IMR-90 (cell line): ENCODE results near the gene FARS2. TPM values are rescaled to one million over a fixed set of nuclear protein-coding genes. Genes with fewer than 3 reads are reported as not detected.
A peak's percentile ranks its signal among the peaks of the same experiment; 100 is the strongest.

Experiments used
- ATAC-seq: fragments of 200-7000 bp; cut with Tn5 transposase; 2 replicates; pipeline ENCODE4 v1.9.1; 2020; ENCODE audit warnings: low read depth, mild to moderate bottlenecking, moderate library complexity
- BruUV-seq: library from RNA; stranded (reverse); fragments of 400-500 nt; replicated peaks from 2 replicates; lab custom pipeline; 2021; lab: Mats Ljungman, UMichigan
- CTCF ChIA-PET: fragments of 300-600 bp; formaldehyde crosslinking; extraction: SDS; loops from one replicate; lab custom pipeline; 2021; ENCODE audit warnings: antibody characterized with exemption; lab: Yijun Ruan, JAX
- POLR2A ChIA-PET: fragments of 300-600 bp; sonication (Branson Sonifier 250); formaldehyde crosslinking; loops from one replicate; lab custom pipeline; 2022; ENCODE audit warnings: antibody characterized with exemption; ENCODE audit not compliant: unreplicated experiment; lab: Charles Lee
- DNase-seq: peaks from one replicate; pipeline ENCODE4 v3.0.0; 2013
- H2AFZ ChIP-seq: replicated peaks from 2 replicates; pipeline ENCODE3; 2013; ENCODE audit warnings: low read length, mild to moderate bottlenecking; ENCODE audit not compliant: poor library complexity
- H2AK5ac ChIP-seq: 2 replicates; pipeline ENCODE4 v1.6.1; 2013; ENCODE audit warnings: low read depth, low read length, inconsistent platforms
- H2AK9ac ChIP-seq: replicated peaks from 2 replicates; pipeline ENCODE3; 2013; ENCODE audit warnings: mild to moderate bottlenecking, low read depth, low read length, moderate library complexity; ENCODE audit not compliant: poor library complexity
- H2BK120ac ChIP-seq: 2 replicates; pipeline ENCODE4 v1.6.1; 2013; ENCODE audit warnings: low read depth, low read length, inconsistent platforms
- H2BK15ac ChIP-seq: 3 replicates; pipeline ENCODE4 v1.6.1; 2013; ENCODE audit warnings: low read depth, low read length, inconsistent platforms
- H2BK20ac ChIP-seq: 2 replicates; pipeline ENCODE4 v1.6.1; 2013; ENCODE audit warnings: low read depth, mild to moderate bottlenecking, inconsistent platforms, low read length, moderate library complexity
- H2BK5ac ChIP-seq: 2 replicates; pipeline ENCODE4 v1.6.1; 2013; ENCODE audit warnings: mild to moderate bottlenecking, low read depth, low read length, inconsistent platforms; ENCODE audit not compliant: poor library complexity, severe bottlenecking
- H3K14ac ChIP-seq: replicated peaks from 2 replicates; pipeline ENCODE4 v1.6.1; 2013; ENCODE audit warnings: low read depth, low read length, inconsistent platforms
- H3K18ac ChIP-seq: 2 replicates; pipeline ENCODE4 v1.6.1; 2013; ENCODE audit warnings: low read depth, low read length, control low read depth
- H3K23ac ChIP-seq: 2 replicates; pipeline ENCODE4 v1.6.1; 2013; ENCODE audit warnings: low read depth, low read length, inconsistent platforms
- H3K27ac ChIP-seq: 2 replicates; pipeline ENCODE4 v1.5.1; 2013; ENCODE audit warnings: mild to moderate bottlenecking, control low read depth, low read length; ENCODE audit not compliant: insufficient read depth
- H3K27me3 ChIP-seq: 2 replicates; pipeline ENCODE4 v1.6.1; 2013; ENCODE audit warnings: low read length; ENCODE audit not compliant: control insufficient read depth, insufficient read depth
- H3K36me3 ChIP-seq: 2 replicates; pipeline ENCODE4 v1.6.1; 2013; ENCODE audit warnings: low read length, mixed read lengths; ENCODE audit not compliant: control insufficient read depth, insufficient read depth
- H3K4ac ChIP-seq: 2 replicates; pipeline ENCODE4 v1.6.1; 2013; ENCODE audit warnings: low read depth, low read length, inconsistent platforms
- H3K4me1 ChIP-seq: 2 replicates; pipeline ENCODE4 v1.6.1; 2013; ENCODE audit warnings: low read length, mixed read lengths; ENCODE audit not compliant: control insufficient read depth, insufficient read depth
- H3K4me2 ChIP-seq: 2 replicates; pipeline ENCODE4 v1.6.1; 2013; ENCODE audit warnings: low read depth, mild to moderate bottlenecking, control low read depth, low read length, moderate library complexity
- H3K4me3 ChIP-seq: 2 replicates; pipeline ENCODE4 v1.5.1; 2013; ENCODE audit warnings: low read depth, mild to moderate bottlenecking, control low read depth, low read length, moderate library complexity; ENCODE audit not compliant: insufficient read depth
- H3K56ac ChIP-seq: 2 replicates; pipeline ENCODE4 v1.6.1; 2013; ENCODE audit warnings: low read length, inconsistent platforms; ENCODE audit not compliant: insufficient read depth; ENCODE audit errors: extremely low read depth
- H3K79me1 ChIP-seq, 2 experiments: 2 replicates each; pipeline ENCODE4 v1.6.1; 2013; ENCODE audit warnings: low read length in 2 of 2, inconsistent platforms in 1 of 2, low read depth in 1 of 2
- H3K9ac ChIP-seq: 2 replicates; pipeline ENCODE4 v1.6.1; 2013; ENCODE audit warnings: low read depth, low read length, control low read depth
- H3K9me1 ChIP-seq: 2 replicates; pipeline ENCODE4 v1.6.1; 2013; ENCODE audit warnings: low read length, inconsistent platforms; ENCODE audit not compliant: insufficient read depth
- H3K9me3 ChIP-seq: 2 replicates; pipeline ENCODE4 v1.6.1; 2013; ENCODE audit warnings: low read length; ENCODE audit not compliant: control insufficient read depth, insufficient read depth
- H4K20me1 ChIP-seq: 2 replicates; pipeline ENCODE4 v1.6.1; 2013; ENCODE audit warnings: low read length, inconsistent platforms; ENCODE audit not compliant: insufficient read depth
- H4K5ac ChIP-seq: 2 replicates; pipeline ENCODE4 v1.6.1; 2013; ENCODE audit warnings: mild to moderate bottlenecking, low read depth, low read length, control low read depth
- H4K8ac ChIP-seq, 2 experiments: 2 replicates each; pipeline ENCODE4 v1.6.1; 2013; ENCODE audit warnings: low read depth in 2 of 2, low read length in 2 of 2, control low read depth in 1 of 2, inconsistent platforms in 1 of 2
- H4K91ac ChIP-seq: 2 replicates; pipeline ENCODE4 v1.6.1; 2013; ENCODE audit warnings: low read depth, low read length, inconsistent platforms; ENCODE audit not compliant: insufficient read depth
- BHLHE40 ChIP-seq: fragments of 150-350 bp; IDR thresholded peaks from 2 replicates; pipeline ENCODE4 v1.6.1; 2016; ENCODE audit warnings: mild to moderate bottlenecking, low read depth, low read length
- CEBPB ChIP-seq: IDR thresholded peaks from 2 replicates; pipeline ENCODE4 v1.6.1; 2012; ENCODE audit warnings: low read depth, low read length, improper control_type of control experiment
- CHD1 ChIP-seq: IDR thresholded peaks from 2 replicates; pipeline ENCODE4 v1.6.1; 2012; ENCODE audit warnings: low read depth, low read length, improper control_type of control experiment
- CTCF ChIP-seq: conservative IDR thresholded peaks from 2 replicates; pipeline ENCODE4 v1.5.1; 2012; ENCODE audit warnings: mild to moderate bottlenecking, low read depth, low read length, improper control_type of control experiment
- ELK1 ChIP-seq: fragments of 150-350 bp; IDR thresholded peaks from 2 replicates; pipeline ENCODE4 v1.6.1; 2016; ENCODE audit warnings: low read depth, mild to moderate bottlenecking, low read length, moderate library complexity, borderline replicate concordance
- FOS ChIP-seq: fragments of 150-350 bp; IDR thresholded peaks from 2 replicates; pipeline ENCODE4 v1.6.1; 2016; ENCODE audit warnings: low read depth, low read length
- MAFK ChIP-seq: IDR thresholded peaks from 2 replicates; pipeline ENCODE4 v1.6.1; 2012; ENCODE audit warnings: low read depth, low read length, improper control_type of control experiment
- MAZ ChIP-seq: IDR thresholded peaks from 2 replicates; pipeline ENCODE4 v1.6.1; 2012; ENCODE audit warnings: low read depth, mild to moderate bottlenecking, low read length, improper control_type of control experiment, moderate library complexity, borderline replicate concordance
- MXI1 ChIP-seq: IDR thresholded peaks from 2 replicates; pipeline ENCODE4 v1.6.1; 2012; ENCODE audit warnings: low read depth, mild to moderate bottlenecking, low read length, moderate library complexity, borderline replicate concordance
- NFE2L2 ChIP-seq: fragments of 150-350 bp; IDR thresholded peaks from 2 replicates; pipeline ENCODE4 v1.6.1; 2016; ENCODE audit warnings: low read depth, mild to moderate bottlenecking, low read length
- POLR2A ChIP-seq: IDR thresholded peaks from 2 replicates; pipeline ENCODE4 v1.6.1; 2012; ENCODE audit warnings: mild to moderate bottlenecking, low read depth, low read length
- RAD21 ChIP-seq: IDR thresholded peaks from 2 replicates; pipeline ENCODE4 v1.6.1; 2012; ENCODE audit warnings: low read length, improper control_type of control experiment
- RCOR1 ChIP-seq: IDR thresholded peaks from 2 replicates; pipeline ENCODE4 v1.6.1; 2012; ENCODE audit warnings: mild to moderate bottlenecking, low read length, improper control_type of control experiment; ENCODE audit not compliant: insufficient replicate concordance
- RFX5 ChIP-seq: IDR thresholded peaks from 2 replicates; pipeline ENCODE4 v1.8.0; 2012; ENCODE audit warnings: low read depth, mild to moderate bottlenecking, low read length, moderate library complexity
- SMC3 ChIP-seq: fragments of 150-350 bp; IDR thresholded peaks from 2 replicates; pipeline ENCODE4 v1.6.1; 2016; ENCODE audit warnings: low read depth, mild to moderate bottlenecking, antibody characterized with exemption, low read length, moderate library complexity
- USF2 ChIP-seq: fragments of 150-350 bp; IDR thresholded peaks from 2 replicates; pipeline ENCODE4 v1.6.1; 2017; ENCODE audit warnings: mild to moderate bottlenecking, antibody characterized with exemption, low read length, low read depth
- WGBS, 2 experiments: methylation state at CpG; one replicate each; pipeline versions ENCODE4 v1.1.5 to v1.1.7; 2013; ENCODE audit warnings: missing lambda C conversion rate in 2 of 2; ENCODE audit not compliant: insufficient read length in 1 of 2; ENCODE audit errors: extremely low coverage in 2 of 2; 5-methylcytosine and 5-hydroxymethylcytosine counted together
- dilution Hi-C: fragments of 300-500 bp; cut with HindIII; formaldehyde crosslinking; loops from one replicate; pipeline ENCODE4 v1.14.3; 2018; ENCODE audit warnings: low sequenced_read_pairs; ENCODE audit not compliant: unreplicated experiment
- in situ Hi-C: fragments of 300-500 bp; cut with MboI; formaldehyde crosslinking; loops from 3 replicates; pipeline ENCODE4 v1.14.3; 2019; ENCODE audit warnings: low sequenced_read_pairs, inconsistent platforms, mixed read lengths
- intact Hi-C: fragments of 100-400 bp; cut with micrococcal nuclease; formaldehyde crosslinking; loops from 2 replicates; pipeline ENCODE4 v1.10.0; 2022
- polyA plus RNA-seq, 3 experiments: library from polyadenylated mRNA; depleted of rRNA; stranded (reverse); fragments of >200 nt; gene quantifications; 2 replicates each; pipeline ENCODE4 v1.2.3, GENCODE V29; 2012; ENCODE audit warnings: low replicate concordance in 1 of 3
- total RNA-seq: library from RNA; depleted of rRNA; stranded (reverse); fragments of >200 nt; gene quantifications from 2 replicates; pipeline ENCODE4 v1.2.3, GENCODE V29; 2012

The FARS2 gene
- total and polyA plus RNA-seq, 2 of the 4 experiments (the other 2 are of a cell fraction), result 12.1 to 28.9 TPM

GRCh38 chr6:5398530-5398929 is 137.2 kb downstream of the FARS2 start:
- Histone ChIP-seq H3K56ac (no peak overlapping the region), H3K79me1 (peaks cover 3 to 13% of the 10 kb centered on the region in 2 experiments; a peak in 3 of 4 replicates), H3K27ac (no peak overlapping the region), H3K18ac (no peak overlapping the region), H2BK5ac (no peak overlapping the region), H3K23ac (no peak overlapping the region), H3K4me2 (no peak overlapping the region), H2BK120ac (no peak overlapping the region), H3K4ac (no peak overlapping the region), H3K9ac (no peak overlapping the region), H4K8ac (no peak overlapping the region), H3K36me3 (no peaks in the 10 kb centered on the region), H4K20me1 (no peaks in the 10 kb centered on the region; the same call in 1 of the 2 replicates), H4K91ac (no peak overlapping the region), H2AK5ac (no peak overlapping the region), H3K4me1 (no peaks in the 10 kb centered on the region), H3K4me3 (no peak overlapping the region), H4K5ac (no peak overlapping the region), H2BK20ac (no peak overlapping the region), H2AK9ac (no peak overlapping the region), H2BK15ac (no peak overlapping the region), H3K27me3 (no peaks in the 10 kb centered on the region), H2AFZ (no peak overlapping the region), H3K14ac (no peak overlapping the region), H3K9me1 (peaks cover 2% of the 10 kb centered on the region), H3K9me3 (no peaks in the 10 kb centered on the region)
- CTCF ChIA-PET, result no interaction called here
- ATAC-seq (peak; percentile 83), DNase-seq (peak; percentile 61)
- POLR2A ChIA-PET, result no interaction called here
- WGBS, 2 experiments, result no CpG with 5 or more reads among the region's 1 CpG
- no TSS peak for BruUV-seq
- dilution Hi-C loops, result no loop called here
- intact Hi-C loops, result loop anchor here (1.0 kb wide), 1 partner anchor 255 kb away; no protein-coding TSS in a partner anchor
- no peak for TF ChIP-seq BHLHE40
- TF ChIP-seq ELK1, result no peak
- TF ChIP-seq MAZ, result no peak
- TF ChIP-seq CTCF, result peak; percentile 56
- TF ChIP-seq RAD21, result peak; percentile 50
- no peak for TF ChIP-seq MAFK
- TF ChIP-seq FOS, result no peak
- no peak for TF ChIP-seq RCOR1
- no peak for TF ChIP-seq RFX5
- TF ChIP-seq MXI1, result no peak
- TF ChIP-seq CEBPB, result no peak
- TF ChIP-seq POLR2A, result no peak
- no peak for TF ChIP-seq CHD1
- no peak for TF ChIP-seq NFE2L2
- peak; percentile 49 for TF ChIP-seq SMC3
- no peak for TF ChIP-seq USF2
- in situ Hi-C loops, result no loop called here
